ENCODE results near the gene R3HDM4. TPM values are rescaled to one million over a fixed set of nuclear protein-coding genes. Genes with fewer than 3 reads are reported as not detected.

R3HDM4 gene
- total and polyA plus RNA-seq, 9 of the 15 experiments (the other 6 are each of a cell fraction or from before 2014, with no cell fraction given): 3.2 to 154 (median 59.0) TPM

DNA sequence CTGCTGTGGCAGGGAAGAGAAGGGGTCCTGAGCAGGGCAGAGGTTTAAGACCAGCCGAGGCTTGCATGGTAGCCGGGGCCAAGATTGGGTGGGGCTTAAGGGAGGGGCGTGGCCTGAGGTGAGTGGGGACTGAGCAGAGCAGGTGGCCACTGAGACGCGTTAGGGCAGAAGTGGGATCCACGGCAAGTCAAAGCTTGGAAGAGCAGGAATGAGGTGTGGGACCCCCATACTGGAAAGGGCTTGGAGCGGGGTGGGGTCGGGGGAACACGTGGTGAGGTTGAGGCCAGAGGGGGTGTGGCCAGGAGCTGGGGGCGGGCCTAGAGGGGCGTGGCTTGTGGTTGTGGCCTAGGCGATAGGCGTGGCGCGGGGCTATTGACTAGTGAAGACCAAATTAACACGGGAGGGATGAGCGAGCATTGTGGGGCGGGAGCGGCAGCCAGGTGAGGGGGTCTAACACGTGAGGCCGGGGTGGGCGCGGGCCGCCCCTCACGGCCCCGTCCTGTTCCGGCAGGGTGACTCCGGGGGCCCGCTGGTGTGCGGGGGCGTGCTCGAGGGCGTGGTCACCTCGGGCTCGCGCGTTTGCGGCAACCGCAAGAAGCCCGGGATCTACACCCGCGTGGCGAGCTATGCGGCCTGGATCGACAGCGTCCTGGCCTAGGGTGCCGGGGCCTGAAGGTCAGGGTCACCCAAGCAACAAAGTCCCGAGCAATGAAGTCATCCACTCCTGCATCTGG is 50.3 kb downstream of the R3HDM4 start:
- BruUV-seq (replicated peaks): TSS peak; percentile 57
- TF ChIP-seq ZNF785 (CRISPR knock-in tag; IDR thresholded peaks at IDR 0.05): no peak
- TF ChIP-seq SRF (CRISPR knock-in tag; IDR thresholded peaks at IDR 0.05): no peak
- peak; percentile 95; the same call in 1 of the 2 replicates for TF ChIP-seq FOXK1 (CRISPR knock-in tag; IDR thresholded peaks at IDR 0.05; ENCODE audit: borderline replicate concordance)
- 0 out of 2 replicates have a peak, but pooled peaks have one; percentile 72 for TF ChIP-seq ZNF232 (CRISPR knock-in tag; IDR thresholded peaks at IDR 0.05)
- TF ChIP-seq KDM5B (IDR thresholded peaks at IDR 0.05; ENCODE audit: insufficient replicate concordance, low read depth, low read length): no peak
- 0 out of 2 replicates have a peak, but pooled peaks have one; percentile 53 for TF ChIP-seq SMARCA5 (IDR thresholded peaks at IDR 0.05)
- TF ChIP-seq, protein P1, sequence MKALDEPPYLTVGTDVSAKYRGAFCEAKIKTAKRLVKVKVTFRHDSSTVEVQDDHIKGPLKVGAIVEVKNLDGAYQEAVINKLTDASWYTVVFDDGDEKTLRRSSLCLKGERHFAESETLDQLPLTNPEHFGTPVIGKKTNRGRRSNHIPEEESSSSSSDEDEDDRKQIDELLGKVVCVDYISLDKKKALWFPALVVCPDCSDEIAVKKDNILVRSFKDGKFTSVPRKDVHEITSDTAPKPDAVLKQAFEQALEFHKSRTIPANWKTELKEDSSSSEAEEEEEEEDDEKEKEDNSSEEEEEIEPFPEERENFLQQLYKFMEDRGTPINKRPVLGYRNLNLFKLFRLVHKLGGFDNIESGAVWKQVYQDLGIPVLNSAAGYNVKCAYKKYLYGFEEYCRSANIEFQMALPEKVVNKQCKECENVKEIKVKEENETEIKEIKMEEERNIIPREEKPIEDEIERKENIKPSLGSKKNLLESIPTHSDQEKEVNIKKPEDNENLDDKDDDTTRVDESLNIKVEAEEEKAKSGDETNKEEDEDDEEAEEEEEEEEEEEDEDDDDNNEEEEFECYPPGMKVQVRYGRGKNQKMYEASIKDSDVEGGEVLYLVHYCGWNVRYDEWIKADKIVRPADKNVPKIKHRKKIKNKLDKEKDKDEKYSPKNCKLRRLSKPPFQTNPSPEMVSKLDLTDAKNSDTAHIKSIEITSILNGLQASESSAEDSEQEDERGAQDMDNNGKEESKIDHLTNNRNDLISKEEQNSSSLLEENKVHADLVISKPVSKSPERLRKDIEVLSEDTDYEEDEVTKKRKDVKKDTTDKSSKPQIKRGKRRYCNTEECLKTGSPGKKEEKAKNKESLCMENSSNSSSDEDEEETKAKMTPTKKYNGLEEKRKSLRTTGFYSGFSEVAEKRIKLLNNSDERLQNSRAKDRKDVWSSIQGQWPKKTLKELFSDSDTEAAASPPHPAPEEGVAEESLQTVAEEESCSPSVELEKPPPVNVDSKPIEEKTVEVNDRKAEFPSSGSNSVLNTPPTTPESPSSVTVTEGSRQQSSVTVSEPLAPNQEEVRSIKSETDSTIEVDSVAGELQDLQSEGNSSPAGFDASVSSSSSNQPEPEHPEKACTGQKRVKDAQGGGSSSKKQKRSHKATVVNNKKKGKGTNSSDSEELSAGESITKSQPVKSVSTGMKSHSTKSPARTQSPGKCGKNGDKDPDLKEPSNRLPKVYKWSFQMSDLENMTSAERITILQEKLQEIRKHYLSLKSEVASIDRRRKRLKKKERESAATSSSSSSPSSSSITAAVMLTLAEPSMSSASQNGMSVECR (CRISPR knock-in tag; IDR thresholded peaks at IDR 0.05): peak; percentile 85
- TF ChIP-seq ZBTB1 (CRISPR knock-in tag; IDR thresholded peaks at IDR 0.05; ENCODE audit: borderline replicate concordance, low read depth): peak; percentile 75; the same call in 1 of the 2 replicates
- TF ChIP-seq RBM15 (IDR thresholded peaks at IDR 0.05; ENCODE audit: insufficient read depth, low read length): no peak
- peak; percentile 25 to 50; a peak in 2 of 4 replicates for TF ChIP-seq SIN3A (IDR thresholded peaks at IDR 0.05; ENCODE audit: borderline replicate concordance in 2 of 2, control insufficient read depth in 1 of 2, low read depth in 2 of 2, low read length in 2 of 2)
- peak in 1 of 2 experiments; percentile 85; a peak in 2 of 4 replicates for TF ChIP-seq FOXA3 (CRISPR knock-in tag; conservative IDR thresholded peaks at IDR 0.05 in 1 of 2, IDR thresholded peaks at IDR 0.05 in 1 of 2)
- TF ChIP-seq FOXM1 (IDR thresholded peaks at IDR 0.05; ENCODE audit: low read depth): no peak
- 0 out of 2 replicates have a peak, but pooled peaks have one; percentile 12 for TF ChIP-seq FOXM1 (CRISPR knock-in tag; IDR thresholded peaks at IDR 0.05; ENCODE audit: low read depth)
- no peak for TF ChIP-seq ZBED1 (IDR thresholded peaks at IDR 0.05)
- TF ChIP-seq PHF21A (IDR thresholded peaks at IDR 0.05; ENCODE audit: borderline replicate concordance, low read depth): no peak
- TF ChIP-seq FIP1L1 (IDR thresholded peaks at IDR 0.05; ENCODE audit: low read depth, low read length, poor library complexity, severe bottlenecking): peak; percentile 49
- TF ChIP-seq FOXP1 (CRISPR knock-in tag; IDR thresholded peaks at IDR 0.05): no peak

More for the DNA sequence above, 50.3 kb downstream of the R3HDM4 start:
- in situ Hi-C loops (cut with MboI) (no loop called here), intact Hi-C loops (cut with micrococcal nuclease) (loop anchor here (1.0 to 5.0 kb wide), 4 partner anchors 53 to 380 kb away; partner anchors contain the start of genes ATP5F1D and WDR18)
- H3K9ac ChIP-seq (ENCODE audit: insufficient read depth in 1 of 2, low read depth in 2 of 2, low read length in 2 of 2): peak overlapping the region; percentile 57 to 76
- H4K20me1 ChIP-seq (replicated peaks; ENCODE audit: control insufficient read depth, insufficient read depth, low read length): no peaks in the 10 kb centered on the region
- H3K9me3 ChIP-seq (replicated peaks; ENCODE audit: control insufficient read depth, insufficient read depth, low read depth, low read length): no peaks in the 10 kb centered on the region
- no peaks in the 10 kb centered on the region for H3K9me1 ChIP-seq (ENCODE audit: control insufficient read depth, insufficient read depth, low read length)
- peak overlapping the region; percentile 91 for H3K27ac ChIP-seq (ENCODE audit: extremely low read depth, low read depth, low read length)
- DNase-seq (ENCODE audit: extremely low read depth in 1 of 4, low spot score in 3 of 4) (peak; percentile 81 to 91 (median 86)), FAIRE-seq (no peak), ATAC-seq (peak; percentile 77)
- H3K4me2 ChIP-seq (ENCODE audit: insufficient read depth, low read length): peak overlapping the region; percentile 72
- peaks cover 12% of the 10 kb centered on the region for H3K79me2 ChIP-seq (ENCODE audit: control insufficient read depth, insufficient read depth, low read length)
- ChIA-PET CTCF (ENCODE audit: low intra/inter-chr PET ratio) (interaction anchor here (0.6 to 1.5 kb wide), 2 partner anchors 55 to 88 kb away, joined by 3 to 6 read pairs; partner anchors contain the start of gene KISS1R), POLR2A (interaction anchor here (0.6 to 1.6 kb wide), 5 partner anchors 45 to 352 kb away, joined by 3 to 5 read pairs (median 3); no protein-coding TSS in a partner anchor)
- peaks cover 25 to 72% of the 10 kb centered on the region in 2 experiments for H3K4me1 ChIP-seq (replicated peaks in 1 of 2; ENCODE audit: control insufficient read depth in 2 of 2, insufficient read depth in 2 of 2, low read length in 2 of 2)
- peak overlapping the region; percentile 77 for H2AFZ ChIP-seq (ENCODE audit: low read depth, low read length)
- H3K4me3 ChIP-seq: peak overlapping the region; percentile 36
- no peaks in the 10 kb centered on the region for H3K27me3 ChIP-seq (ENCODE audit: control insufficient read depth in 2 of 2, insufficient read depth in 2 of 2, low read length in 2 of 2)
- WGBS (ENCODE audit: insufficient coverage, low coverage, missing lambda C conversion rate): 3% methylated on average over 35 of the region's 48 CpGs
- peaks cover 24% of the 10 kb centered on the region; the same call in 2 of the 3 replicates for H3K36me3 ChIP-seq (ENCODE audit: control insufficient read depth, insufficient read depth, low read length)

Measured in K562 (cell line).